ENCODE measurements around the gene CCDC171. TPM values are rescaled to one million over a fixed set of nuclear protein-coding genes. Genes with fewer than 3 reads are reported as not detected.

The CCDC171 gene
- total and polyA plus RNA-seq, 2 experiments from 2014 or later = 0.73 to 2.9 TPM

- H3K27me3 ChIP-seq = no peaks in the 10 kb centered on the region
- DNase-seq (ENCODE audit: low spot score) = no peak
- no peak overlapping the region for H2AFZ ChIP-seq
- H3K4me3 ChIP-seq = no peak overlapping the region
- 74% methylated on average over 4 of the region's 4 CpGs for WGBS (ENCODE audit: low lambda C conversion rate, missing lambda C conversion rate)
- no peak for TF ChIP-seq EZH2 (IDR thresholded peaks at IDR 0.05; ENCODE audit: borderline replicate concordance)
- TF ChIP-seq, protein P1, sequence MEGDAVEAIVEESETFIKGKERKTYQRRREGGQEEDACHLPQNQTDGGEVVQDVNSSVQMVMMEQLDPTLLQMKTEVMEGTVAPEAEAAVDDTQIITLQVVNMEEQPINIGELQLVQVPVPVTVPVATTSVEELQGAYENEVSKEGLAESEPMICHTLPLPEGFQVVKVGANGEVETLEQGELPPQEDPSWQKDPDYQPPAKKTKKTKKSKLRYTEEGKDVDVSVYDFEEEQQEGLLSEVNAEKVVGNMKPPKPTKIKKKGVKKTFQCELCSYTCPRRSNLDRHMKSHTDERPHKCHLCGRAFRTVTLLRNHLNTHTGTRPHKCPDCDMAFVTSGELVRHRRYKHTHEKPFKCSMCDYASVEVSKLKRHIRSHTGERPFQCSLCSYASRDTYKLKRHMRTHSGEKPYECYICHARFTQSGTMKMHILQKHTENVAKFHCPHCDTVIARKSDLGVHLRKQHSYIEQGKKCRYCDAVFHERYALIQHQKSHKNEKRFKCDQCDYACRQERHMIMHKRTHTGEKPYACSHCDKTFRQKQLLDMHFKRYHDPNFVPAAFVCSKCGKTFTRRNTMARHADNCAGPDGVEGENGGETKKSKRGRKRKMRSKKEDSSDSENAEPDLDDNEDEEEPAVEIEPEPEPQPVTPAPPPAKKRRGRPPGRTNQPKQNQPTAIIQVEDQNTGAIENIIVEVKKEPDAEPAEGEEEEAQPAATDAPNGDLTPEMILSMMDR (IDR thresholded peaks at IDR 0.05; ENCODE audit: poor library complexity) = no peak
- TF ChIP-seq EZH2phosphoT487 (IDR thresholded peaks at IDR 0.05; ENCODE audit: low read depth, severe bottlenecking, unreplicated experiment) = no peak
- H4K20me1 ChIP-seq (ENCODE audit: insufficient read depth, poor library complexity, severe bottlenecking) = no peaks in the 10 kb centered on the region
- H3K9me2 ChIP-seq (replicated peaks; ENCODE audit: insufficient read depth) = no peaks in the 10 kb centered on the region
- no peaks in the 10 kb centered on the region for H3K79me2 ChIP-seq
- H3K4me2 ChIP-seq = no peak overlapping the region
- no peak overlapping the region for H3K27ac ChIP-seq
- H3K9me3 ChIP-seq (ENCODE audit: low read depth) = no peaks in the 10 kb centered on the region
- no peaks in the 10 kb centered on the region for H3K4me1 ChIP-seq (ENCODE audit: insufficient read depth)
- H3K36me3 ChIP-seq (replicated peaks; ENCODE audit: insufficient read depth, low read depth) = no peaks in the 10 kb centered on the region
These were observed 271.5 kb downstream of the CCDC171 start for GRCh38 chr9:15824310-15824709.

DNA sequence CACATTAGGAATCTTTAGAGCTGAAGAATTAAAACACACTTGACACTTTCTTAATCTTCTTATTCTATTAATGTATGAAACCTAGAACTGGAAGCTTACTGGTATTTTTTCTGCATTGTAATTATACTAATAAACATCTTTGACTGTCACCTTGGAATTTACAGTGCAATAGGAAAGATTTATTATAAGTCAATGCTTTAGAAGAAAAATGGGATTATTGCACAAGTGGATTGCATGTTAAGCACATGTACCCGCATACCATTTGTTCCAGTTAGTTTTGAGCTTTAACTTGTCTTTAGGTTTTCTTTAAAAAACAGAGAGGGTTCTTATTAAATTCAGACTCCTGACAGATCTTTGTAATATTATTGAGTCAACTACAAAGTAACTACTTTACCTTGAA, 278.5 kb downstream of the CCDC171 start:
- Histone ChIP-seq H3K79me2 (no peaks in the 10 kb centered on the region), H3K4me2 (no peak overlapping the region)

GRCh38 chr9:15834541-15834940, 281.7 kb downstream of the CCDC171 start:
- Histone ChIP-seq H3K4me1 (ENCODE audit: insufficient read depth) (no peaks in the 10 kb centered on the region), H3K36me3 (replicated peaks; ENCODE audit: insufficient read depth, low read depth) (no peaks in the 10 kb centered on the region), H3K9me2 (replicated peaks; ENCODE audit: insufficient read depth) (no peaks in the 10 kb centered on the region), H3K4me3 (no peak overlapping the region), H3K79me2 (no peaks in the 10 kb centered on the region), H3K4me2 (no peak overlapping the region), H3K27ac (no peak overlapping the region), H3K27me3 (no peaks in the 10 kb centered on the region), H2AFZ (no peak overlapping the region), H4K20me1 (ENCODE audit: insufficient read depth, poor library complexity, severe bottlenecking) (no peaks in the 10 kb centered on the region), H3K9me3 (ENCODE audit: low read depth) (no peaks in the 10 kb centered on the region)
- DNase-seq (ENCODE audit: low spot score) = peak; percentile 8
- 51% methylated on average over 2 of the region's 2 CpGs for WGBS (ENCODE audit: low lambda C conversion rate, missing lambda C conversion rate)
- TF ChIP-seq, protein P1 (IDR thresholded peaks at IDR 0.05; ENCODE audit: poor library complexity) = no peak

More for the DNA sequence above, 278.5 kb downstream of the CCDC171 start:
- no peaks in the 10 kb centered on the region for H3K9me2 ChIP-seq (replicated peaks; ENCODE audit: insufficient read depth)
- WGBS (ENCODE audit: low lambda C conversion rate, missing lambda C conversion rate) = 86% methylated on average over 1 of the region's 1 CpG
- H2AFZ ChIP-seq = no peak overlapping the region
- H3K36me3 ChIP-seq (replicated peaks; ENCODE audit: insufficient read depth, low read depth) = no peaks in the 10 kb centered on the region
- no peak for TF ChIP-seq EZH2phosphoT487 (IDR thresholded peaks at IDR 0.05; ENCODE audit: low read depth, severe bottlenecking, unreplicated experiment)
- no peaks in the 10 kb centered on the region for H3K4me1 ChIP-seq (ENCODE audit: insufficient read depth)
- H4K20me1 ChIP-seq (ENCODE audit: insufficient read depth, poor library complexity, severe bottlenecking) = no peaks in the 10 kb centered on the region
- H3K9me3 ChIP-seq (ENCODE audit: low read depth) = no peaks in the 10 kb centered on the region
- H3K27ac ChIP-seq = no peak overlapping the region
- no peaks in the 10 kb centered on the region for H3K27me3 ChIP-seq
- H3K4me3 ChIP-seq = no peak overlapping the region
- DNase-seq (ENCODE audit: low spot score) = no peak

GRCh38 chr9:15837079-15837679, 284.3 kb downstream of the CCDC171 start:
- 4% methylated on average over 4 of the region's 4 CpGs for WGBS (ENCODE audit: low lambda C conversion rate, missing lambda C conversion rate)
- peak; percentile 80 for DNase-seq (ENCODE audit: low spot score)
- Histone ChIP-seq H3K9me2 (replicated peaks; ENCODE audit: insufficient read depth) (no peaks in the 10 kb centered on the region), H3K36me3 (replicated peaks; ENCODE audit: insufficient read depth, low read depth) (no peaks in the 10 kb centered on the region), H3K79me2 (no peaks in the 10 kb centered on the region), H3K27me3 (no peaks in the 10 kb centered on the region), H3K27ac (no peak overlapping the region), H2AFZ (no peak overlapping the region), H3K4me2 (no peak overlapping the region), H3K4me1 (ENCODE audit: insufficient read depth) (no peaks in the 10 kb centered on the region), H3K9me3 (ENCODE audit: low read depth) (no peaks in the 10 kb centered on the region), H4K20me1 (ENCODE audit: insufficient read depth, poor library complexity, severe bottlenecking) (no peaks in the 10 kb centered on the region), H3K4me3 (no peak overlapping the region)
- TF ChIP-seq EZH2phosphoT487 (IDR thresholded peaks at IDR 0.05; ENCODE audit: low read depth, severe bottlenecking, unreplicated experiment) = no peak
- TF ChIP-seq, protein P1 (IDR thresholded peaks at IDR 0.05; ENCODE audit: poor library complexity) = peak; percentile 77

All from hepatocyte (in vitro differentiated cells).